GM04503 (cell line): ENCODE measurements around the gene PEAK1.

Source experiments
- DNase-seq: peaks from one replicate; pipeline ENCODE4 v3.0.0-alpha.2; 2012; ENCODE audit warnings: low read depth

The PEAK1 gene

GRCh38 chr15:77367631-77368030 lies 52.3 kb downstream of the PEAK1 start:
- no peak for DNase-seq

- no peak for DNase-seq
These were observed 58.4 kb downstream of the PEAK1 start for GRCh38 chr15:77361456-77361855.

- no peak for DNase-seq
These were observed 61.2 kb downstream of the PEAK1 start for GRCh38 chr15:77358545-77359240.

GRCh38 chr15:77356305-77356704 lies 63.6 kb downstream of the PEAK1 start:
- DNase-seq, result no peak

GRCh38 chr15:77355321-77355720 lies 64.6 kb downstream of the PEAK1 start:
- no peak for DNase-seq

GRCh38 chr15:77354063-77354462 lies 65.8 kb downstream of the PEAK1 start:
- DNase-seq, result no peak

- no peak for DNase-seq
These were observed 67.0 kb downstream of the PEAK1 start for GRCh38 chr15:77352887-77353286.

- no peak for DNase-seq
These were observed 69.1 kb downstream of the PEAK1 start for GRCh38 chr15:77350792-77351191.

GRCh38 chr15:77349666-77350065 lies 70.2 kb downstream of the PEAK1 start:
- no peak for DNase-seq

- DNase-seq, result no peak
These were observed 71.4 kb downstream of the PEAK1 start for GRCh38 chr15:77348511-77348910.

GRCh38 chr15:77347197-77347596 lies 72.7 kb downstream of the PEAK1 start:
- DNase-seq, result no peak

GRCh38 chr15:77346245-77347036 lies 73.5 kb downstream of the PEAK1 start:
- no peak for DNase-seq

- DNase-seq, result no peak
These were observed 77.1 kb downstream of the PEAK1 start for GRCh38 chr15:77342807-77343206.

GRCh38 chr15:77340245-77340644 lies 79.7 kb downstream of the PEAK1 start:
- DNase-seq, result no peak

GRCh38 chr15:77336006-77336405 lies 83.9 kb downstream of the PEAK1 start:
- DNase-seq, result no peak

- DNase-seq, result no peak
These were observed 84.6 kb downstream of the PEAK1 start for GRCh38 chr15:77335298-77335697.

- no peak for DNase-seq
These were observed 86.7 kb downstream of the PEAK1 start for GRCh38 chr15:77333166-77333565.

GRCh38 chr15:77329202-77329601 lies 90.7 kb downstream of the PEAK1 start:
- no peak for DNase-seq

GRCh38 chr15:77327844-77328529 lies 91.9 kb downstream of the PEAK1 start:
- no peak for DNase-seq

GRCh38 chr15:77327168-77327567 lies 92.7 kb downstream of the PEAK1 start:
- no peak for DNase-seq

- no peak for DNase-seq
These were observed 93.5 kb downstream of the PEAK1 start for GRCh38 chr15:77326366-77326765.

GRCh38 chr15:77312523-77312922 lies 107.4 kb downstream of the PEAK1 start:
- peak; percentile 50 for DNase-seq
